OCI-LY7 (cell line): ENCODE results near the gene RPRD1A. TPM values are rescaled to one million over a fixed set of nuclear protein-coding genes. Genes with fewer than 3 reads are reported as not detected.

Experiments
- BruUV-seq: library from RNA; stranded (reverse); fragments of 400-500 nt; replicated peaks from 2 replicates; lab custom pipeline; 2021; lab: Mats Ljungman, UMichigan
- CTCF ChIA-PET: fragments of 300-600 bp; sonication (Branson Sonifier 250); formaldehyde crosslinking; loops from one replicate; lab custom pipeline; 2022; ENCODE audit warnings: antibody characterized with exemption; ENCODE audit not compliant: unreplicated experiment; lab: Charles Lee
- POLR2A ChIA-PET: fragments of 300-600 bp; sonication (Branson Sonifier 250); formaldehyde crosslinking; loops from one replicate; lab custom pipeline; 2022; ENCODE audit warnings: antibody characterized with exemption; lab: Charles Lee
- DNase-seq: peaks from one replicate; pipeline ENCODE4 v3.0.0-alpha.2; 2015; ENCODE audit warnings: low spot score
- H2AFZ ChIP-seq: fragments of 200-600 bp; sonication (generic), shearing (Covaris generic); 2 replicates; pipeline ENCODE4 v1.6.1; 2014; ENCODE audit warnings: mild to moderate bottlenecking, antibody characterized with exemption, low read length, moderate library complexity
- H3K27ac ChIP-seq: fragments of 200-600 bp; sonication (generic); 2 replicates; pipeline ENCODE4 v1.5.1; 2014; ENCODE audit warnings: mixed run types, low read depth, mild to moderate bottlenecking, moderate library complexity, low read length, inconsistent platforms; ENCODE audit not compliant: poor library complexity, severe bottlenecking
- H3K36me3 ChIP-seq: fragments of 200-600 bp; sonication (generic); 2 replicates; pipeline ENCODE4 v1.6.1; 2014; ENCODE audit warnings: mild to moderate bottlenecking, antibody characterized with exemption, low read length, moderate library complexity, mixed read lengths; ENCODE audit not compliant: insufficient read depth
- H3K4me1 ChIP-seq: fragments of 200-600 bp; sonication (generic); 2 replicates; pipeline ENCODE4 v1.5.1; 2014; ENCODE audit warnings: mild to moderate bottlenecking, low read length; ENCODE audit not compliant: insufficient read depth, poor library complexity, severe bottlenecking
- H3K4me2 ChIP-seq: fragments of 200-600 bp; sonication (generic); 2 replicates; pipeline ENCODE4 v1.6.1; 2014; ENCODE audit warnings: mild to moderate bottlenecking, low read length
- H3K4me3 ChIP-seq: fragments of 200-600 bp; sonication (generic); 2 replicates; pipeline ENCODE4 v1.5.1; 2014; ENCODE audit warnings: mild to moderate bottlenecking, low read depth, low read length; ENCODE audit not compliant: poor library complexity, severe bottlenecking
- H3K79me2 ChIP-seq: fragments of 200-600 bp; sonication (generic); 2 replicates; pipeline ENCODE4 v1.6.1; 2016; ENCODE audit warnings: low read depth, mild to moderate bottlenecking, low read length, moderate library complexity, mixed read lengths; ENCODE audit not compliant: insufficient read depth
- H3K9me2 ChIP-seq: fragments of 200-600 bp; sonication (generic); 2 replicates; pipeline ENCODE4 v1.6.1; 2016; ENCODE audit warnings: mild to moderate bottlenecking, low read length, mixed read lengths; ENCODE audit not compliant: insufficient read depth
- H3K9me3 ChIP-seq: fragments of 200-600 bp; sonication (generic); 2 replicates; pipeline ENCODE4 v1.6.1; 2014; ENCODE audit warnings: mild to moderate bottlenecking, mixed run types, low read length, mixed read lengths
- H4K20me1 ChIP-seq: fragments of 200-600 bp; sonication (generic); 2 replicates; pipeline ENCODE4 v1.6.1; 2014; ENCODE audit warnings: mild to moderate bottlenecking, antibody characterized with exemption, low read length, moderate library complexity, mixed read lengths; ENCODE audit not compliant: insufficient read depth
- EZH2phosphoT487 ChIP-seq: fragments of 200-600 bp; sonication (generic); IDR thresholded peaks from 2 replicates; pipeline ENCODE4 v1.6.1; 2018; ENCODE audit warnings: low read depth, borderline replicate concordance, mild to moderate bottlenecking, mixed run types, antibody characterized with exemption, low read length, moderate library complexity, mixed read lengths
- intact Hi-C: fragments of 100-400 bp; cut with micrococcal nuclease; formaldehyde crosslinking; loops from one replicate; pipeline ENCODE4 v1.10.0; 2022; ENCODE audit not compliant: unreplicated experiment
- total RNA-seq, 2 experiments: library from RNA; depleted of rRNA in 1 of 2; stranded (reverse); fragments of >200 nt in 1 of 2; shearing (Covaris generic) in 1 of 2; gene quantifications; 2 replicates each; pipeline ENCODE4 v1.2.3, GENCODE V29; 2014 to 2022
- TF ChIP-seq, protein P1 (sequence below): fragments of 200-600 bp; sonication (generic); conservative IDR thresholded peaks from 2 replicates; pipeline ENCODE4 v1.5.1; 2014; ENCODE audit warnings: mild to moderate bottlenecking, antibody characterized with exemption, low read length, moderate library complexity, mixed read lengths

RPRD1A gene
- total RNA-seq, 2 experiments from 2014 or later = 37.9 to 45.4 TPM

DNA sequence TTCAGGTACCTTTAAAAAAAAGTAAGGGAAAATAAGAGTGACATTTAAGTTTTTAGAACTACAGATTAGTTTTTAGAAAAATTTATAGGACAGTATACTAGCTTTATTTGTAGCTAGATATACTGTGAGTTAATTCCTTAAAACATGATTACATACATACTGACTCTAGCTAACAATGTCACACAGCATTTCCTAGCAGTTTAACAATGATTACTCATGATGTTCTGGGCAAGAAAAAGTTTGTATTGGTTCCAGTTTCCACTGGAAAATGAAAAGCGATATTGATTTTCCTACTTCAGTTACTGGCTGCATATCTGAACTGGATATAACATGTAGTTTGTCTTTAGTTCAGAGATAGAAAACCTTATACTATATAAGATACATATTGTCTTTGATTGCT is 42.4 kb upstream of the RPRD1A start:
- POLR2A ChIA-PET = no interaction called here
- H3K79me2 ChIP-seq = no peaks in the 10 kb centered on the region
- H3K9me2 ChIP-seq = no peaks in the 10 kb centered on the region
- no peak for TF ChIP-seq EZH2phosphoT487
- TF ChIP-seq, protein P1, sequence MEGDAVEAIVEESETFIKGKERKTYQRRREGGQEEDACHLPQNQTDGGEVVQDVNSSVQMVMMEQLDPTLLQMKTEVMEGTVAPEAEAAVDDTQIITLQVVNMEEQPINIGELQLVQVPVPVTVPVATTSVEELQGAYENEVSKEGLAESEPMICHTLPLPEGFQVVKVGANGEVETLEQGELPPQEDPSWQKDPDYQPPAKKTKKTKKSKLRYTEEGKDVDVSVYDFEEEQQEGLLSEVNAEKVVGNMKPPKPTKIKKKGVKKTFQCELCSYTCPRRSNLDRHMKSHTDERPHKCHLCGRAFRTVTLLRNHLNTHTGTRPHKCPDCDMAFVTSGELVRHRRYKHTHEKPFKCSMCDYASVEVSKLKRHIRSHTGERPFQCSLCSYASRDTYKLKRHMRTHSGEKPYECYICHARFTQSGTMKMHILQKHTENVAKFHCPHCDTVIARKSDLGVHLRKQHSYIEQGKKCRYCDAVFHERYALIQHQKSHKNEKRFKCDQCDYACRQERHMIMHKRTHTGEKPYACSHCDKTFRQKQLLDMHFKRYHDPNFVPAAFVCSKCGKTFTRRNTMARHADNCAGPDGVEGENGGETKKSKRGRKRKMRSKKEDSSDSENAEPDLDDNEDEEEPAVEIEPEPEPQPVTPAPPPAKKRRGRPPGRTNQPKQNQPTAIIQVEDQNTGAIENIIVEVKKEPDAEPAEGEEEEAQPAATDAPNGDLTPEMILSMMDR = no peak
- CTCF ChIA-PET = no interaction called here
- H3K4me3 ChIP-seq = no peak overlapping the region
- no peaks in the 10 kb centered on the region for H3K9me3 ChIP-seq
- BruUV-seq = no TSS peak
- intact Hi-C loops = no loop called here
- no peak for DNase-seq
- H4K20me1 ChIP-seq = no peaks in the 10 kb centered on the region
- H3K4me2 ChIP-seq = no peak overlapping the region
- no peaks in the 10 kb centered on the region for H3K4me1 ChIP-seq
- H2AFZ ChIP-seq = no peak overlapping the region
- H3K36me3 ChIP-seq = peaks cover 34% of the 10 kb centered on the region
- no peak overlapping the region for H3K27ac ChIP-seq

DNA sequence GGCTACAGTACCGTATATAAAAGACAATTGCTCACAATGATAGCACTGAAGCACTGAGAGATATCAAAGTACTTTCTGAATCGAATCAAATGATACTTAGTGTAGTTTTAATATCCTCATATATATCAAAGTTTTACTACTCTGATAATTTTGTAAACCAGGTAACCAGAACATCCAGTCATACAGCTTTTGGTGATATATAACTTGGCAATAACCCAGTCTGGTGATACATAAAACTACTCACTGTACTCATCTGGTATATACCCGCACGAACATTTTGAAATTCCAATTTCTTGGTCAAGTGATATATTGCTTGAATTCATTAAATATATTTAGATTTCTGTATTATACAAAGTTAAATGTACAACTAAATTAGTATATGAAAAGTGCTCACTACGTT is 41.2 kb upstream of the RPRD1A start:
- H3K9me3 ChIP-seq = no peaks in the 10 kb centered on the region
- DNase-seq = no peak
- H3K9me2 ChIP-seq = no peaks in the 10 kb centered on the region
- no peak overlapping the region for H3K27ac ChIP-seq
- H2AFZ ChIP-seq = no peak overlapping the region
- ChIA-PET CTCF (no interaction called here), POLR2A (no interaction called here)
- no peak overlapping the region for H3K4me2 ChIP-seq
- no peaks in the 10 kb centered on the region for H3K79me2 ChIP-seq
- TF ChIP-seq EZH2phosphoT487 = no peak
- TF ChIP-seq, protein P1 = no peak
- TSS peak; percentile 74 for BruUV-seq
- H3K4me1 ChIP-seq = no peaks in the 10 kb centered on the region
- H3K4me3 ChIP-seq = no peak overlapping the region
- H3K36me3 ChIP-seq = peaks cover 26% of the 10 kb centered on the region
- no peaks in the 10 kb centered on the region for H4K20me1 ChIP-seq
- intact Hi-C loops = no loop called here

DNA sequence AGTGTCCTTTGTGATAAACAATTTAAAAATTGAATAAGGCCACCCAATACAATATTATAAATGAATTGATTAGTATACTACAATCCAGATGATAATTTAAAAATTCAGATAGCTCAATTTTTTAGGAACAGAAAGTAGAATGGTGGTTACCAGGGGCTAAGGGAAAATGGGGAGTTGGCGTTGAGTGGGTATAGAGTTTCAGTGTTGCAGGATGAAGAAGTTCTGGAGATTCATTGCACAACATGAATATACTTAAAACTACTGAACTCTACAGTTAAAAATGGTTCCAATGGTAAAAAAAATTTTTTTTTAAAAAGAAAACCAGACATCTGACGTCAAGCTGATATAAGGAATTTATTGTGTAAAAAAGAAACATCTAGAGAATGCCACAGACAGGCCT is 40.8 kb upstream of the RPRD1A start:
- H3K36me3 ChIP-seq = peaks cover 22% of the 10 kb centered on the region
- ChIA-PET CTCF (no interaction called here), POLR2A (interaction anchor here (0.5 to 0.7 kb wide), 3 partner anchors 29 to 953 kb away, joined by 3 to 5 read pairs (median 5); no protein-coding TSS in a partner anchor)
- no peaks in the 10 kb centered on the region for H3K9me3 ChIP-seq
- no peak for DNase-seq
- H4K20me1 ChIP-seq = no peaks in the 10 kb centered on the region
- no peaks in the 10 kb centered on the region for H3K79me2 ChIP-seq
- H3K9me2 ChIP-seq = no peaks in the 10 kb centered on the region
- intact Hi-C loops = no loop called here
- BruUV-seq = no TSS peak
- no peaks in the 10 kb centered on the region for H3K4me1 ChIP-seq
- TF ChIP-seq, protein P1 = no peak
- TF ChIP-seq EZH2phosphoT487 = no peak
- no peak overlapping the region for H3K4me3 ChIP-seq
- no peak overlapping the region for H3K27ac ChIP-seq
- no peak overlapping the region for H2AFZ ChIP-seq
- no peak overlapping the region for H3K4me2 ChIP-seq
